ENCODE data around the gene MBD3L4.
"Not testable (repeated sequence)": the region's sequence is repeated elsewhere in the genome, so short reads cannot be mapped to it uniquely, and the experiment has no call there.

The MBD3L4 gene

GRCh38 chr19:7021331-7021730, 18.6 kb downstream of the MBD3L4 start, which contains the start of gene MBD3L2B:
MBD3L2B (minus strand) TSS chr19:7021431; CDS start chr19:7021397, 34 bp downstream.
- not testable (repeated sequence) for H3K4me2 ChIP-seq (ENCODE audit: insufficient read depth, low read length); H3K9ac ChIP-seq (ENCODE audit: low read depth, low read length); DNase-seq; H2AFZ ChIP-seq (ENCODE audit: low read depth, low read length); H3K4me1 ChIP-seq (ENCODE audit: insufficient read depth, low read length); H3K4me3 ChIP-seq (ENCODE audit: low read depth in 1 of 2, low read length in 2 of 2); ATAC-seq (ENCODE audit: insufficient read depth, low read depth); H3K27ac ChIP-seq (ENCODE audit: low read length); H4K20me1 ChIP-seq (ENCODE audit: insufficient read depth, low read length); H3K27me3 ChIP-seq (ENCODE audit: insufficient read depth, low read length, poor library complexity); H3K9me3 ChIP-seq (ENCODE audit: insufficient read depth, low read length, severe bottlenecking); H3K79me2 ChIP-seq (ENCODE audit: insufficient read depth, low read length); H3K36me3 ChIP-seq (ENCODE audit: insufficient read depth, low read length)

GRCh38 chr19:7018828-7019227, 21.2 kb downstream of the MBD3L4 start:
- H3K36me3 ChIP-seq (ENCODE audit: insufficient read depth, low read length), result no peaks in the 10 kb centered on the region
- no peaks in the 10 kb centered on the region for H4K20me1 ChIP-seq (ENCODE audit: insufficient read depth, low read length)
- no peaks in the 10 kb centered on the region for H3K27me3 ChIP-seq (ENCODE audit: insufficient read depth, low read length, poor library complexity)
- ATAC-seq (ENCODE audit: insufficient read depth, low read depth) (no peak), DNase-seq (no peak)
- H3K4me1 ChIP-seq (ENCODE audit: insufficient read depth, low read length), result no peaks in the 10 kb centered on the region
- no peak overlapping the region for H3K4me3 ChIP-seq (ENCODE audit: low read depth in 1 of 2, low read length in 2 of 2)
- H3K4me2 ChIP-seq (ENCODE audit: insufficient read depth, low read length), result no peak overlapping the region
- H3K27ac ChIP-seq (ENCODE audit: low read length), result no peak overlapping the region
- H2AFZ ChIP-seq (ENCODE audit: low read depth, low read length), result no peak overlapping the region
- no peak overlapping the region for H3K9ac ChIP-seq (ENCODE audit: low read depth, low read length)
- TF ChIP-seq CTCF (IDR thresholded peaks at IDR 0.05; ENCODE audit: borderline replicate concordance, extremely low read depth, low read length, poor library complexity, severe bottlenecking) (no peak), EZH2 (IDR thresholded peaks at IDR 0.05; ENCODE audit: borderline replicate concordance, low read depth, low read length, severe bottlenecking) (no peak)
- no peaks in the 10 kb centered on the region for H3K9me3 ChIP-seq (ENCODE audit: insufficient read depth, low read length, severe bottlenecking)
- no peaks in the 10 kb centered on the region for H3K79me2 ChIP-seq (ENCODE audit: insufficient read depth, low read length)

- ATAC-seq (ENCODE audit: insufficient read depth, low read depth) (no peak), DNase-seq (no peak)
- Histone ChIP-seq H3K4me3 (ENCODE audit: low read depth in 1 of 2, low read length in 2 of 2) (no peak overlapping the region), H3K36me3 (ENCODE audit: insufficient read depth, low read length) (no peaks in the 10 kb centered on the region), H3K27me3 (ENCODE audit: insufficient read depth, low read length, poor library complexity) (no peaks in the 10 kb centered on the region), H4K20me1 (ENCODE audit: insufficient read depth, low read length) (no peaks in the 10 kb centered on the region), H3K9ac (ENCODE audit: low read depth, low read length) (no peak overlapping the region), H2AFZ (ENCODE audit: low read depth, low read length) (no peak overlapping the region), H3K79me2 (ENCODE audit: insufficient read depth, low read length) (no peaks in the 10 kb centered on the region), H3K9me3 (ENCODE audit: insufficient read depth, low read length, severe bottlenecking) (no peaks in the 10 kb centered on the region), H3K4me1 (ENCODE audit: insufficient read depth, low read length) (peaks cover 2% of the 10 kb centered on the region; the same call in 1 of the 2 replicates), H3K27ac (ENCODE audit: low read length) (no peak overlapping the region), H3K4me2 (ENCODE audit: insufficient read depth, low read length) (no peak overlapping the region)
- TF ChIP-seq EZH2 (IDR thresholded peaks at IDR 0.05; ENCODE audit: borderline replicate concordance, low read depth, low read length, severe bottlenecking), result no peak
- TF ChIP-seq CTCF (IDR thresholded peaks at IDR 0.05; ENCODE audit: borderline replicate concordance, extremely low read depth, low read length, poor library complexity, severe bottlenecking), result no peak
These were observed 26.3 kb downstream of the MBD3L4 start for GRCh38 chr19:7013678-7014077.

GRCh38 chr19:7010722-7011593, 29.0 kb downstream of the MBD3L4 start:
- H3K36me3 ChIP-seq (ENCODE audit: insufficient read depth, low read length), result no peaks in the 10 kb centered on the region
- H4K20me1 ChIP-seq (ENCODE audit: insufficient read depth, low read length), result no peaks in the 10 kb centered on the region

More at GRCh38 chr19:7010722-7011593, 29.0 kb downstream of the MBD3L4 start:
- H3K79me2 ChIP-seq (ENCODE audit: insufficient read depth, low read length), result no peaks in the 10 kb centered on the region
- no peaks in the 10 kb centered on the region for H3K27me3 ChIP-seq (ENCODE audit: insufficient read depth, low read length, poor library complexity)
- ATAC-seq (ENCODE audit: insufficient read depth, low read depth) (no peak), DNase-seq (no peak)
- no peak overlapping the region for H3K4me2 ChIP-seq (ENCODE audit: insufficient read depth, low read length)
- peaks cover 2% of the 10 kb centered on the region; the same call in 1 of the 2 replicates for H3K4me1 ChIP-seq (ENCODE audit: insufficient read depth, low read length)
- H2AFZ ChIP-seq (ENCODE audit: low read depth, low read length), result no peak overlapping the region
- H3K27ac ChIP-seq (ENCODE audit: low read length), result no peak overlapping the region
- no peak for TF ChIP-seq EZH2 (IDR thresholded peaks at IDR 0.05; ENCODE audit: borderline replicate concordance, low read depth, low read length, severe bottlenecking)
- no peak for TF ChIP-seq CTCF (IDR thresholded peaks at IDR 0.05; ENCODE audit: borderline replicate concordance, extremely low read depth, low read length, poor library complexity, severe bottlenecking)
- H3K9me3 ChIP-seq (ENCODE audit: insufficient read depth, low read length, severe bottlenecking), result no peaks in the 10 kb centered on the region
- H3K9ac ChIP-seq (ENCODE audit: low read depth, low read length), result no peak overlapping the region
- H3K4me3 ChIP-seq (ENCODE audit: low read depth in 1 of 2, low read length in 2 of 2), result no peak overlapping the region

Data from DND-41 (cell line).